Measurements from ENCODE around the gene DUSP2.

DNA sequence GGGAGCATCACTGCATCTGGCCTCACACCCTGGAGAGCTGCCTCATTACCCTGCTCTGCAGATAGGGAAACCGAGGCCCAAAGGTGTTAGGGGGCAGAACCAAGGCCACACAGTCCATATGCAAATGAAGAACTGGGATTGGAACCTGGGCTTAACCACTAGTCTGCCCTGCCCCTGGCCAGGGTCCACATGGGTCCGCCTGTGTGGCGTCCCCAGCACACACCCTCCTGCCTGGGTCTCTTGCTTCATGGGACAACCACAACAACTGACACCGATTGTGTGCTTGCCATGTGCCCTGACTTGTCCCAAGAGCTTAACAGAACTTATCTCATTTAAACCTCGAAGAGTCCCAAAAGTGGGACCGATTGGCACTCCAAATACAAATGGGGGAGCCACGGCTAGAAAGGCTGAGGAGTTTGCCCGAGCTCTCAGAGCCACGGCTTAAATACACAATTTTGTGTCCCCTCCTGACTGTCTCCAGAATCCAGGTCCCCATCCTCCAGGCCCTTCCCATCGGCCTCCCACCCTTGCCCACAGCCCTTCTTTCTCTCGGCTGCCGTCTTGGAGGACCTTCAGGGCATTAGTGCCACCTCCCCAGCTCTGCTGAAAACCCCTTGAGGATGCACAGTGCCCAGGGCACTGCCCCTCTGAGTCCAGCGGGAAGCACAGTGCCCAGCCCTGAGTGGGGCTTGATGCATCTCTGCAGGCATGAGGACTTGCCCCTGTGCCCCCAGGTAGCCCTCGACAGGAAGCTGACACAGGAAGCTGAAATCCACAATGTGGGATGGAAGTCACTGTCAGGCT, 5.8 kb upstream of the DUSP2 start:
- TF ChIP-seq, protein P1, sequence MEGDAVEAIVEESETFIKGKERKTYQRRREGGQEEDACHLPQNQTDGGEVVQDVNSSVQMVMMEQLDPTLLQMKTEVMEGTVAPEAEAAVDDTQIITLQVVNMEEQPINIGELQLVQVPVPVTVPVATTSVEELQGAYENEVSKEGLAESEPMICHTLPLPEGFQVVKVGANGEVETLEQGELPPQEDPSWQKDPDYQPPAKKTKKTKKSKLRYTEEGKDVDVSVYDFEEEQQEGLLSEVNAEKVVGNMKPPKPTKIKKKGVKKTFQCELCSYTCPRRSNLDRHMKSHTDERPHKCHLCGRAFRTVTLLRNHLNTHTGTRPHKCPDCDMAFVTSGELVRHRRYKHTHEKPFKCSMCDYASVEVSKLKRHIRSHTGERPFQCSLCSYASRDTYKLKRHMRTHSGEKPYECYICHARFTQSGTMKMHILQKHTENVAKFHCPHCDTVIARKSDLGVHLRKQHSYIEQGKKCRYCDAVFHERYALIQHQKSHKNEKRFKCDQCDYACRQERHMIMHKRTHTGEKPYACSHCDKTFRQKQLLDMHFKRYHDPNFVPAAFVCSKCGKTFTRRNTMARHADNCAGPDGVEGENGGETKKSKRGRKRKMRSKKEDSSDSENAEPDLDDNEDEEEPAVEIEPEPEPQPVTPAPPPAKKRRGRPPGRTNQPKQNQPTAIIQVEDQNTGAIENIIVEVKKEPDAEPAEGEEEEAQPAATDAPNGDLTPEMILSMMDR (IDR thresholded peaks at IDR 0.05) = no peak
- TF ChIP-seq POLR2A (IDR thresholded peaks at IDR 0.05) = no peak

All from heart left ventricle (tissue), 13 donors.